ENCODE measurements around the gene TTLL11.

DNA sequence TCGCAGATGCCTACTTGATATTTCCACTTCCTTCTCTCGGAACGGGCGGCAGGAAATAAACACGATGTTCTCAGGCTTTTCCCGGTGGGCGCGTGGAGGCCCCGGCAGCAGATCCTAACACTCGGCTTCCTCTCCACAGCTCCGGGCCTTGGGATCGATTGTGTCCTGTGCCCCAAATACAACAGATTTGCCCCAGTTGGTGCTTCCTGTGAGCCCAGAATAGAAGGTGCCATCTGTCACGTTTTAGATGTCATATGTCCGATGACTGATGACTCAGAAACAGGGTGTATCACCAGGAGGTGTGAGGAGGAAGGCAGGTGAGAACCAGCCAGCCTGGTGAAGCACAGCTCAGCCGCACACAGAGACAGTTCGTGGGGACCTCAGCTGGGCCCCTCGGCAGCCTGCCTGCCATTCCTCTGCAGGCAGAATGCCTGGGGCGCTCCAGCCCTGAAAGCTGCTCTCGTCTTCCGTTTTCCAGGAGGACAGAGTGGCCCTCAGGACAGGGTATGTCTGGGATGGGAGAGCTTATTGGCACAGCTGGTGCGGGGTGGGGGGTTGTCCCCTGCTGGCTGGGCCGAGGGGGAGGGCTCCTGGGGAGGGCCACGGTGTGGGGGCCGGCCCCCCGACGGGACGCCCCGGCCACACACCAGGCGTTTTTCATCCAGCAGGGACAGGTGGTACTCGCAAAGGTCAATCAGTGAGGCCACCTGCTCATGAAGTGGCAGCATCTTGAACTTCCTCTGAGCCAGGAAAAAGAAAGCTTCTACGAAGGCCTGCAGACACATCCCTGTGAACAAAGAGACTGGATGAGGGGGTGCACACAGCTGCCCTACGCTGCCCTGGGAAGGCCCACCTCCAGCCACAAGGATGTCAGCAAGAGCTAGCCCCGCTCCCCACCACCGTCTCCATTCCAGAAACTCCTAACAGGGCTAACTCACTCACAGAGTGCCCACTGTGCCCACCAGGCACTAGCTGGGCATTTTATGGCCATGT lies 270.7 kb downstream of the TTLL11 start:
- TF ChIP-seq, protein P1, sequence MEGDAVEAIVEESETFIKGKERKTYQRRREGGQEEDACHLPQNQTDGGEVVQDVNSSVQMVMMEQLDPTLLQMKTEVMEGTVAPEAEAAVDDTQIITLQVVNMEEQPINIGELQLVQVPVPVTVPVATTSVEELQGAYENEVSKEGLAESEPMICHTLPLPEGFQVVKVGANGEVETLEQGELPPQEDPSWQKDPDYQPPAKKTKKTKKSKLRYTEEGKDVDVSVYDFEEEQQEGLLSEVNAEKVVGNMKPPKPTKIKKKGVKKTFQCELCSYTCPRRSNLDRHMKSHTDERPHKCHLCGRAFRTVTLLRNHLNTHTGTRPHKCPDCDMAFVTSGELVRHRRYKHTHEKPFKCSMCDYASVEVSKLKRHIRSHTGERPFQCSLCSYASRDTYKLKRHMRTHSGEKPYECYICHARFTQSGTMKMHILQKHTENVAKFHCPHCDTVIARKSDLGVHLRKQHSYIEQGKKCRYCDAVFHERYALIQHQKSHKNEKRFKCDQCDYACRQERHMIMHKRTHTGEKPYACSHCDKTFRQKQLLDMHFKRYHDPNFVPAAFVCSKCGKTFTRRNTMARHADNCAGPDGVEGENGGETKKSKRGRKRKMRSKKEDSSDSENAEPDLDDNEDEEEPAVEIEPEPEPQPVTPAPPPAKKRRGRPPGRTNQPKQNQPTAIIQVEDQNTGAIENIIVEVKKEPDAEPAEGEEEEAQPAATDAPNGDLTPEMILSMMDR (conservative IDR thresholded peaks at IDR 0.05; ENCODE audit: low read depth, low read length), result no peak
- no peak for TF ChIP-seq EZH2 (IDR thresholded peaks at IDR 0.05; ENCODE audit: low read length, unreplicated experiment)
